Hematopoietic multipotent progenitor cell treated with erythropoietin and hydrocortisone succinate and interleukin-3 and kit ligand, for 17 days (in vitro differentiated cells): ENCODE data around the gene TMEM184A.

Experiments
- DNase-seq: peaks from one replicate; pipeline ENCODE4 v3.0.0-alpha.2; 2015; ENCODE audit warnings: low spot score

Gene TMEM184A

DNA sequence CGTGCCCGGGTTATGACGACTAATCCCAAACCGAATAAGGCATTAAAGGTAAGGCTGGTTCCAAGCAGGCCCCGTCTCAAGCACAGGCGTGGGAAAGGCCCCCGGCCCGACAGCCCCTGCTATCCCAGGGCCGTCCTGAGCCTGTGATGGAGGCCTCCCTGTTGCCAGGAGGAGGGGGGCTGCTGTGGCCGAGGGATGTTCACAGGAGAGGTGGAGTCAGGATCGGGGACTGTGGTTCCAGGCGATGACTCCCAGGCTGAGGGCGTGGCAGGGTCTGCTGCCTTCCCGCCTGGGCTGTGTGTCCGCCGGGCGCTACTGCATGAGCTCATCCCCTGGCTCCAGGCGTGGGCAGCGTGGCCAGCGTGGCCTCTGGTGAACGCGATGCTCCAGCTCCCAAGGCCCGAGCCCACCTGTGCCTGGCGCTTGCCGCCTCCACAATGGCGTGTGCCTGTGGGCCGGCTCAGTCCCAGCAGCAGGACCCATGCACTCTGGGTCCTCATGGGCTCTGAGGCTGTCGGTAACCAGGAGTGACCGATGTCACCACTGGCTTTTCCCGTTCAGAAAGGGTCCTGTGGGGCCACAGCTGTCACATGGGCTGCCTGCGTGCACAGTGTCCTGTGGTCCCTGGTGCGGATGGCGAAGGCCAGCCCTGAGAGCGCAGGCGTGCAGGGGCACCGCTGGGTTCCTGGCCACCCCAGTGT is 16.7 kb downstream of the TMEM184A start:
- DNase-seq: no peak

DNA sequence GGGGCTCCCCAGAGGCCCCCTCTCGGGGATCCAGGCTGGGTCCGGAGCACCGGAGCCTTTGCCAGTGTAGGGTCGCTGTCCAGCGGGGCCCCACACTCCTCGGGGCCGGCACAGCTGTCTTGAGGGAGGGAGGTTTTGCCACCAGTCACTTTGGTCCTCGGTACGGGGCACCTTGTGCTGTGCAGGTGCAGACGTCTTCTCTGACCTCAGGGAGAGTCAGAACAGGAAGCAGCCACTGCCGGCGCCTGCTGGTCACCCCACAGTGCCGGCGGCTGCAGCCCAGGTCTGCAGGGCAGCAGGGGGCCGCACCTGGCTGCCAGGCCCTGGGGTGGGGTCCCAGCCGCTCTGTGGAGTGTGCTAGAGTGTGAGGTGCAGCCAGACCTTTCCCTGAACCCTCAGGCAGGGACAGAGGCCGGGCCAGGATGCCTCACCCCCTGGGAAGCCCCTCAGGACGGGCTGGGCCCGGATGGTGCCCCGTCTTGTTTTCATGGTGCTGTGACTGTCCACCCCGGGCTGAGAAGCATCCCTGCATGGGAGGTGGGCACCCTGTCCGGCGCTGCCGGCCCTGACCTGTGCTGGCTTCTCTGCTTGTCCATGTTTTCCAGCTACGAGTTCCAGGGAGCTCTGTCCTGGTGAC is 17.3 kb downstream of the TMEM184A start:
- DNase-seq: no peak

DNA sequence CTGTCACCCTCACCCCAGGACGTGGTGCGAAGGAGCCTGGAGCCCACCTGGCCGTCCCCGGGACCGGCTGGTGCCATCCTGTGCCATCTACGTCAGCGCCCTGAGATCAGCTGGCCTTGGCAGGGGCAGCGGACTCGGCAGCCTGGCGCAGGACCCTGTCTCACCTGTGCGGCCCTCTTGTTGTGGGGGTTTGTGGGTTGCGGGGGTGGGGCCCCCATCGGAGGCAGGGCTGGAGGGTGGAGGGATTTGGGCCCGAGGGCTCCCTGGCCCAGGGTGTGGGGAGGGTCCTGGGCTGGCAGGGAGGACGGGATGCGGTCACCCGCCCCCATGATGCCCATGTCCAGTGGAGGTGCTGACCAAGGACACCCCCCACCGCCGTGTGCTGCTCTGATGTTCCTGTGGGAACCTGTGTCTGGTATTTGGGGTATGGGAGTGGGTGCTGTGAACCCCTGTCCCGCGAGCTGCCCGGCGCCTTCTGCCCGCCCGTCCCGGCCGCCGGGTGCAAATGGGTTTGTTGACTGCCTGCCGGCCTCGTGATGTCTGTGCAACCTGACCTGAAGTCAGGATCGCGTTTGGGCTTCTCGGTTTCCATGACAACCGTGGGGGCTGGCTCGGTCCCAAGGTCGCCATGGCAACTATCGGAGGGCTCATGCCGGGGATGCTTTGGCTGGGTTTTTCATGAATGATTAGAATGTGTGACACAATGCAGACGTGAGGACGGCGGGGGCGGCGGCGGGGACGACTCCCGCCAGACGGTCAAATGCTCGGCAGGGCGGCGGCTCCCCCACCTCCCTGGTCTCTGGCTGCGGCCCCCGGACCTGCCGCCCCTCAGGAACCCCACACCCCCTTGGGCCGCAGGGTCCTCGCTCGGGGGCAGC is 18.2 kb downstream of the TMEM184A start:
- DNase-seq: peak; percentile 89

GRCh38 chr7:1536743-1537534 is 19.1 kb downstream of the TMEM184A start:
- DNase-seq: no peak

DNA sequence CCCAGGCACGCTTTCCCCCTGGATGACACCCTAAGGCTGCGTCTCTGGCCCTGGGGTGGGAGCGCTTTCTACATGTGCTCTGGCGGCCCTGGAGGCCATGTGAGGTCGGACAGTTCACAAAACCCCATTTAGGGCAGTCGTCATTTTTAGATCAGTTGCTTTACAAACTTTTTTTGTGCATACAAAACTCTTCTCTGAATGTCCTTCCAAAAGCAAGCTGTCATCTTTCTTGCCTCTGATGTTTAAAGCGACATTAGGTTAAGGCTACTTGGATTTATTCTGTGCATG is 19.6 kb downstream of the TMEM184A start:
- DNase-seq: no peak

DNA sequence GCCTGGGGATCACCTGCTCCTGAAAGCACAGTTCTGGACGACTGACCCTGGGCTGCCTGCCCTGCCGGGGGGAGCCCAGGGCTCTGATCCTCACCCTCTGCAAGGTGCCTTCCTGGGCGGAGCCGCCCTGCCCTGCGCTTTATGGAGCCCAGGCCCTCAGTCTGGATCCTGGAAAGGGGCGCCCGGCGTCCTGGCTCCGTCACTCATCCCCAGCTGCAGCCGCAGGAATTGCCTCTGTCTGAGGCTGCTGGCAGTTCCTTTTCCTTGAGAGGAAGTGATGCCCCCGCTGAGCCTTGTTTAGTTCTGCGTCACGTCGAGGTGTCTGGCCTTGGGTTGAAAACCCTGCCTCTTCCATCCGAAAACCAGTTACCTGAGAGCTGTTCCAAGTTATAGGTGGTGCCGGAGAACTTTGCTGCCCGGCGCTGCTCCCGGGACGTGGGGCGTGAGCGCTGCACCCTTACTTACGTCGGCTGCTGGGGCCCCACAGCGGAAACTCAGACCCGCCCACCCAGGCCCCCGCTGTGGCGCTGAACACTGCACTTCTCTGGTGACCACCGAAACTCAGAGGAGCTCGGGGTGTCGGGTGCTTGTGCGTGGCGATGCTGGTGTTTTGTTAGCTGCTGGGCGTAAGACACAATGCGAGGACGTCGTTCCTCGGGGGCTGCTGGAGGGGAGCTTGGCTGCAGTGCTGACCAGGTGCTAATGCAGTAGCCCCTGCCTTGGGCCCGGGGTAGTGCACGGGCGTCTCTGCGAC is 20.1 kb downstream of the TMEM184A start:
- DNase-seq: no peak

DNA sequence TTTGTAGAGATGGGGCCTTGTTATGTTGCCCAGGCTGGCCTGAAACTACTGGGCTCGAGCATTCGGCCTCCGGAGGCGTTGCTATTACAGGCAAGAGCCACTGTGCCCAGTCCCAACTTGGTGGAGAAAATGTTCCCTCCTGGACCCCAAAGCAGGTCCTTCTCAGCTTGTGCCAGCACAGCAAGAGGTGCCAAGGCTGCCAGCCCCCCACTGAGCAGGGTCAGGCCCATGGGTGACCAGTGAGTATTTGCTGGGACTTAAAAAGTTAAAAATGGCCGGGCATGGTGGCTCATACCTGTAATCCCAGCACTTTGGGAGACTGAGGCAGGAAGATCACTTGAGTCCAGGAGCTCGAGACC is 20.9 kb downstream of the TMEM184A start:
- DNase-seq: no peak

GRCh38 chr7:1534330-1535099 is 21.5 kb downstream of the TMEM184A start:
- DNase-seq: no peak

GRCh38 chr7:1533547-1534329 is 22.3 kb downstream of the TMEM184A start:
- DNase-seq: peak; percentile 90

DNA sequence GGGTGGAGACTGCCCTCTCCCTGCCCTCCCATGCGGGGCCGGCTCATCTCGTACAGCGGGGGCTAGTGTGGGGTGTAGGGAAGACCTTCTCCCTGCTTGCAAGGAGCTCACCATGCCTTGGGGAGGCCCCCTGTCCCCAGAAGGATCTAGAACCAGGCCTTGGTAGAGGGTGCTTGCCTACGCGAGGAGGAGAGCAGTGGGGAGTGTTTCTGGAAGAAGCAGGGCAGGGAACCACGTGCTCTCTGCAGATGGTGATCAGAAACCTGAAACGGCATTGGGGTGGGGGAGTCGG is 22.8 kb downstream of the TMEM184A start:
- DNase-seq: no peak

DNA sequence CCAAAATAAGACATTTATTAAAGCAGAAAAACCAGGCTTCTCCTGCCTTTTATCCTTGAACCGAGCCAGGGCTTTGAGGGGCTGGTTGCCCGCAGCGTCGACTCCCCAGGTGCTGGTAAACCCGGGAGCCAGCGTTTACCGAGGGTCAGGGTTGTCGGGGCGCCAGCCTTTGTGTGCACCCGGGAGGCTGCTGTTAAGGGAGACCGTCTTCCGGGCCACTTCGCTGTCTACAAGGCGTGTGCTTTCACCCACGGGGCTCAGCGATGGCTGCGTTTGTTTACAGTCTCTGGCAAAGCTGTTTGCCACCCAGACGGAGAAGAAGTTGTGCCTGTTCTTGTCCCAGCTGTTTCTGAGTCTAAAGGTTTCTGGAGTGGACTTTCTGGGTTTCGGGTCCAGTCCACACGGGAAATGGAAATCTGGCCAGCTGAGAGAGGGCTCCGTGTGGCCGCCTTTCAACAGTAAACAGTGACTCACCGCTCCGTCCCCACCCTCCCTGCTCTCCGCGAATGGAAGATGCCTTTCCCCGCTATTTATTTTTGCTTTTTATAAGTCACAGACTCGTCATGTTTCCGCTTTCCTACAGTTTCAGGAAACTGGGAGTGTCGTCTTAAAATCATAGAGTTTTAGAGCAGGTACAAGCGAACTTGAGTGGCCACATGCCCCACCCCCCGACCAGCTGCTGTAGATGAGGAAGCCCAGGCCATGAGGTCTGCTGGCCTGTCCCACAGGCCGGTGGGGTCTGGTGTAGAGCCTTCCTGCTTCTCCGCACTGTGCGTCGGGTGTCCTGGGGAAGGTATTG is 23.4 kb downstream of the TMEM184A start:
- peak; percentile 85 for DNase-seq

GRCh38 chr7:1531979-1532455 is 24.0 kb downstream of the TMEM184A start:
- peak; percentile 49 for DNase-seq

GRCh38 chr7:1531263-1531978 is 24.6 kb downstream of the TMEM184A start:
- peak; percentile 56 for DNase-seq

- peak; percentile 55 for DNase-seq
Observed at GRCh38 chr7:1530946-1531262, 25.1 kb downstream of the TMEM184A start.

DNA sequence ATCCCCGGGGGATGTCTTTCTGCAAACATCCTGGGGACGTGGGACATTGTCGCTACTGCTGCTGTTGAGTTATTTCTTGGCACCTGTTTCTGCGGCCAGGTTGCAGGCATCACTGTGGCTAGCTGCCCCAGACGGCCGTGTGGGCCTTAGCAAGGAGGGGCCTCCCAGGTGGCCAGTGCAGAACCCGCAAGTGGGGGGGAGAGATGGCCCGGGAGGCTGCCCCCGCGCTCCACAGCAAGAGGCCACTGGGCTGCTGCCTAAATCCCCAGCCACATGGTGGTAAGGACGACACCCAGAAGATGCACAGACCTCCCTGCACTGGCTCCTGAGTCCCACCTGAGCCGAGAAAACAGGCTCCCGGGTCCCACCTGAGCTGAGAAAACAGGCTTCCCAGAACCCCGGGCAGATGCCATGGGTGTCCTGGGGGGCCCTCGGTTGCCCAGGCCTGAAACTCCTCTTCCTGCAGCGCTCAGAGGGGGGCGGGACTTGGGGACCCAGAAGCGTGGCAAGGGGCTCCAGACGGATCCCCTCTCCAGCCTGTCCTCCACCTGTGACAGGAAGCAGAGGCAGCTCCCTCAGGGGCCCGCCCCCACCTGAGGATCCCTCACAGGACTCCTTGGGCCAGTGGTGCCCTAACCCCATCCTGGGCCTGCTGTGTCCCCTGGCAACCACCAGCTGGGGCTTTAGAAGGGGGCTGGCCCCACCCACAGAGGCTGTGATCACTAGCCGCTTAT is 26.5 kb downstream of the TMEM184A start:
- no peak for DNase-seq

- DNase-seq: no peak
Observed at GRCh38 chr7:1526271-1526754, 29.7 kb downstream of the TMEM184A start.

DNA sequence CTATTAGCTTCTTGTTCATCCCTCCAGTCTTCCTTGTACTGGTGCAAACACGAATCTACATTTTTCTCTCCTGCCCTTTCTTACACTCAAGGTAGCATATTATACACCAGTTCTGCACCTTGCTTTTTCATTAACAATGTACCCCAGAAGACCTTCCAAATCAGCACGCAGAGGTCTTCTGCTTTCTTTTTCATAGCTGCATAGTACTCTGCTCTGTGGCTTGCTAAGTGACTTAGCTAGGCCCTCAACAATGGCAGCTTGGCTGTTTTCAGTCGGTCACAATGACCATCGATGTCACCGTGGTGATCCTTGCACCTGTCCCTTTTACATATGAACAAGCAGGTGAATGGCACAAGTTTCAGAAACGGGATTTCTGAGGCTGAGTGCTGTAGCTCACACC is 30.6 kb downstream of the TMEM184A start:
- DNase-seq: no peak

- DNase-seq: no peak
Observed at GRCh38 chr7:1523844-1524243, 32.2 kb downstream of the TMEM184A start.
